Subcutaneous adipose tissue (tissue), 4 donors: ENCODE results near the gene TRIM17. TPM values are rescaled to one million over a fixed set of nuclear protein-coding genes. Genes with fewer than 3 reads are reported as not detected.

Experiments
- total RNA-seq, 4 donors: library from RNA; depleted of rRNA; stranded (reverse); fragments of >200 nt; gene quantifications; one replicate each; pipeline ENCODE4 v1.1.0, GENCODE V29; 2016
- TF ChIP-seq, protein P1 (sequence below): fragments of 450-650 bp; IDR thresholded peaks from one replicate; pipeline ENCODE4 v1.5.1; 2016; ENCODE audit warnings: low read depth, mild to moderate bottlenecking, control low read depth, antibody characterized with exemption, moderate library complexity

The TRIM17 gene
- total RNA-seq, 4 donors from 2014 or later, result not detected

DNA sequence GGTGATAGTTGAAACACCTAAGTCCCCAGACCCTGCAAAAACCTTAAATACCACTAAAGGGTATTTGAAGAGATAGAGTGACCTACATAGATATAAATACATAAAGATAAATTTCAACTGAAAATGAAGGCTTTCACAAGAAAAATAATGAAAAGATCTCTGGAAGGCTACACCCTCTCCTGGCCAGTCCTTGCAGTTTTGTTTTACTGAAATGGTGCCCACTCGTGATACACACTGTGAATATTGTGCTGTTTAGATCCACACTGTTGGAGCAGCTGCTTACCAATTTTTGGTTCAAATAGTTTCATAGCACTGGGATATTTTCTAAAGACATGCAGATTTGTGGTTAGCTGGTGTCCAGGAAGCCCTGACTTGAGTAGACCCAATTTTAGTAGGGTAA lies 39.1 kb upstream of the TRIM17 start:
- TF ChIP-seq, protein P1, sequence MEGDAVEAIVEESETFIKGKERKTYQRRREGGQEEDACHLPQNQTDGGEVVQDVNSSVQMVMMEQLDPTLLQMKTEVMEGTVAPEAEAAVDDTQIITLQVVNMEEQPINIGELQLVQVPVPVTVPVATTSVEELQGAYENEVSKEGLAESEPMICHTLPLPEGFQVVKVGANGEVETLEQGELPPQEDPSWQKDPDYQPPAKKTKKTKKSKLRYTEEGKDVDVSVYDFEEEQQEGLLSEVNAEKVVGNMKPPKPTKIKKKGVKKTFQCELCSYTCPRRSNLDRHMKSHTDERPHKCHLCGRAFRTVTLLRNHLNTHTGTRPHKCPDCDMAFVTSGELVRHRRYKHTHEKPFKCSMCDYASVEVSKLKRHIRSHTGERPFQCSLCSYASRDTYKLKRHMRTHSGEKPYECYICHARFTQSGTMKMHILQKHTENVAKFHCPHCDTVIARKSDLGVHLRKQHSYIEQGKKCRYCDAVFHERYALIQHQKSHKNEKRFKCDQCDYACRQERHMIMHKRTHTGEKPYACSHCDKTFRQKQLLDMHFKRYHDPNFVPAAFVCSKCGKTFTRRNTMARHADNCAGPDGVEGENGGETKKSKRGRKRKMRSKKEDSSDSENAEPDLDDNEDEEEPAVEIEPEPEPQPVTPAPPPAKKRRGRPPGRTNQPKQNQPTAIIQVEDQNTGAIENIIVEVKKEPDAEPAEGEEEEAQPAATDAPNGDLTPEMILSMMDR, result no peak

DNA sequence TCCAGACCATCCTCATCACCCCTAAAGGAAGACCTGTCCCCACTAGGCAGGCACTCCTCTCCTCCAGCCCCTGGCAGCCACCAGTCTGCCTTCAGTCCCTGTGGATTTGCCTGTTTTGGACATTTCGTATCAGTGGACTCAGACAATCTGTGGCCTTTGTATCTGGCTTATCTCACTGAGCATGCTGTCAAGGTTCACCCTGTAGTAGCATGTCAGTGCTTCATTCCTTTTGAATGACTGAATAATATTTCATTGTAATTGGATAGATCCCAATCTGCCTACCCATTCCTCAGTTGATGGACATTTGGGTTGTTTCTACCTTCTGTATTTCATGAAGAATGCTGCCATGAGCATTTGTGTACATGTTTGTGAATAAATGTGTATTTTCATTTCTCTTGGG lies 37.6 kb upstream of the TRIM17 start:
- TF ChIP-seq, protein P1, result no peak

DNA sequence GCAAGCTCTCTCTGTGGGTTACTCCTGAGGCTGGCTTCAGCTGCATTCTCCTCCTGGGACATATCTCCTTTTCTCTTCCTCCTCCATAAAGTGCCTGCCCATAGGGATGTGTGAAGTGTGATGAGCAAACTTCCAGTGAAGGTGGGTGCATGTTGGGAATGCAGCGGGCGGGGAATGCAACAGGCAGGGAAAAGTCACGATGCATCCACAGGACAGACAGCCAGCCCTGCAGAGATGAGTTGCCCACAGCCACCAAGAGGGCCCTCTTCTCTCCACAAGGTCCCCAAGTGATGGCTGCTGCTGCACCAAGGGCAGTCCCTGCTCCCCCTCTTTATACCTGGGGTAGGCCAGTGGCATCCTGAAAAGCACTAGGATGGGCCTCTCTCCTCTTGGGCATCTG lies 37.0 kb upstream of the TRIM17 start:
- TF ChIP-seq, protein P1, result no peak

DNA sequence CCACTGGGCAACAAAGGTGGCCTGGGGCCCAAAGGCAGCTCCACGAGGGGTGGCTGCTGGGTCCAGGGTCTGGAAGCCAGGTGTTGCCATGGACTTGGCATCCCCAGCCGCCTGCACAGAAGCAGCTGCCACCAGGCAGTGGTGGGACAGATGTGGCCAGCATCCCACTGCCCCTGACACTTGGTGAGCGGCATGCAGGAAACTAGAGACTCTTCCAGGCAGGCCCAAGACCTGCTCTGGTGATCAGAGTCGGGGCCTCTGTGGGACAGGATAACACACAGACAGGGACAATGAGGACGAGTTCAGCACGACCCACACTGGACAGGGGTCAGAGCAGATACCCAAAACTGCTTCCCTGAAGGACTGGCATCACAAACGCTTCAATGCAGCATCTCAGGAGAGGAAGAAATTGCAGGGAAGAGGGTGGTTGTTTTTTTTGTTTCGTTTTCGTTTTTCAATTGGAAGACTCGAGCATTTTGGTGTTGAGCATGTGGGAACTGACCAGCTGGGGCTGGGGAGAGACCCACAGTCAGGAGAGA lies 36.4 kb upstream of the TRIM17 start:
- TF ChIP-seq, protein P1, result no peak

DNA sequence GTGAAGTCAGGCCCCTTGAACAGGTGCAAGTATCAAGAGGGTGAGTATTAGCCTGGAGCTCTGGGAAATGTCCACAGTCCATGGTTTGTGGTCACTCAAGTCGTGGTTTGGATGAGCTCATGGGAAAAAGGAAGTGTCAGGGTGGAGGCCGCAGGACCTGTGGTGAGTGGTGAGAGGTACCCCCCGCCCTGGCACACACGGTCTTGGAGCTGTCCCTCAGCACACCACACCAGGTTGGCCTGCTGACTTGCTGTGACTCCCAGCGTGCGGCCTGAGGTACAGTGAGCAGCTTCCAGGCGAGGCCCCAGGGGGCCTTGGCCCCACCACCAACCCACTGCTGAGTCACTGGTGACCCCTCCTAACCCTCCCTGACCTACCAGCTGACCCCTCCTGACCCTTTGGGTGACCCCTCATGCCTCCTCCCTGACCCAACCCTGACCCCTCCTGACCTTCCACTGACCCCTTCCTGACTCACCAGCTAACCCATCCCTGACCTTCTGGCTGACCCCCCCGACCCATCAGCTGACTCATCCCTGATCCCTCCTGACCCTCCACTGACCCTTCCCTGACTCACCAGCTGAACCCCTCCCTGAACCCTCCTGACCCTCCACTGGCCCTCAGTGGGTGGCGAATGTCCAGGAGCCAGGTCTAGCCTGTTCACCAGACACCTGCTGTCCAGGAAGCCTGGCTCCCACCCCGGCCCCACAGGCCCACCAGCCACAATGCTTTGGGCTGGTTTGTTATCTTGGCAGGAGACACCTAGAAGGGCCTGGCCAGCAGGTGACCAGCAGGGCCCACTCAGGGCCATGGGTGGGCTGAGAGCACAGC lies 35.7 kb upstream of the TRIM17 start:
- TF ChIP-seq, protein P1, result no peak

DNA sequence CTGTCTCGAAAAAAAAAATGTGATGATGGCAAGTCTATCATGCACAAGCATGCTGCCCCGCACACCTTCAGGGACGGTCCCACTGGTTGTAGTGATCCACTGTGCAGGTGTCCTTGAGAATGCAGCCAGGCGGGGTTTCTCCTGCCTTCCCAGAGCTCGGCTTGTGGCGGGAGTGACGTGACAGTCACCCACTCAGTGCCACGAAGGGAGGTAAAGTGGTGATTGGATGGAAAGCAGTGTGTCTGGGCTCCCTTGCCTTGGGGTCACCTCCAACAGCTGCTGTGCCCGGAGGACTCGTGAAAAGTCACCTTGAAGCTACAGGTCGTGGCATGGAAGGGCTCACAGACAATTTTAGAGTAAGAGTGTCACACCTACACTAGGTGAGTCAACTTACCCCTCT lies 33.5 kb upstream of the TRIM17 start:
- TF ChIP-seq, protein P1, result no peak

DNA sequence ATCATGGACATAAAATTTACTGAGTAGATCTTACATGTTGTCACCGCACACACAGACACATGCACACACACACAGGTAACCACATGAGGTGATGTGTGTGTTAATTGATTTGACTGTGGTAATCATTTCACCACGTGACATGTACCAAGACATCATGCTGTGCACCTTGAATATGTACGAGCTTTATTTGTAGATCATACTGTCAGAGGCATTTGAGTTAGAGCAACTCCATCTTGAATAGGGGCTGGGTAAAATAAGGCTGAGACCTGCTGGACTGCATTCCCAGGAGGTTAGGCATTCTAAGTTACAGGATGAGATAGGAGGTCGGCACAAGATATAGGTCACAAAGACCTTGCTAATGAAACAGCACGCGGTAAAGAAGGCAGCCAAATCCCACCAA lies 31.7 kb upstream of the TRIM17 start:
- TF ChIP-seq, protein P1, result no peak
